ENCODE results near the gene ADAMTS1.

The ADAMTS1 gene

DNA sequence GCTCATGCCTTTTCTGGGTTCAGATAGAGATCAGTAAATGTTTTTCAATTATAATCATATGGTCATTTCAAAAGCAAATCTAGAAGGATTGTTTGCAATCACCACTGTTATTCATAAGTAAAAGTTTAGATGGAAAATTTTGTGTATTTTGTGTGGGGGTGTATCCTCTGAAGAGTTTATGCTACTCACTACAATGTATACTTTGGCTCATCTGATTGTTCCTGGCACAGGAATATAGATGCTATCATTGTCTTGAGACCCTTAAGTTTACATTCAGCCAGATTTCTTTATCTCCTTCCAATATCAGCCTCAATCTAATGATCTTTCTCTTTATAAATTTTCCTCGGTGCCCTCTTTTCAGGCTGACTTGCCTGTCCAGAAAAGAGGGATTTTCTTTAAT, 33.0 kb downstream of the ADAMTS1 start:
- Histone ChIP-seq H3K4me1 (ENCODE audit: control insufficient read depth, insufficient read depth, low read length) (no peaks in the 10 kb centered on the region), H3K4me3 (ENCODE audit: low read depth, low read length) (no peak overlapping the region), H3K27ac (ENCODE audit: low read depth, low read length) (no peak overlapping the region), H3K27me3 (ENCODE audit: control insufficient read depth, insufficient read depth, low read length) (no peaks in the 10 kb centered on the region), H3K9ac (ENCODE audit: low read depth, low read length) (no peak overlapping the region), H3K9me3 (ENCODE audit: control insufficient read depth, insufficient read depth, low read length) (no peaks in the 10 kb centered on the region), H3K36me3 (ENCODE audit: control insufficient read depth, insufficient read depth, low read length) (no peaks in the 10 kb centered on the region)

DNA sequence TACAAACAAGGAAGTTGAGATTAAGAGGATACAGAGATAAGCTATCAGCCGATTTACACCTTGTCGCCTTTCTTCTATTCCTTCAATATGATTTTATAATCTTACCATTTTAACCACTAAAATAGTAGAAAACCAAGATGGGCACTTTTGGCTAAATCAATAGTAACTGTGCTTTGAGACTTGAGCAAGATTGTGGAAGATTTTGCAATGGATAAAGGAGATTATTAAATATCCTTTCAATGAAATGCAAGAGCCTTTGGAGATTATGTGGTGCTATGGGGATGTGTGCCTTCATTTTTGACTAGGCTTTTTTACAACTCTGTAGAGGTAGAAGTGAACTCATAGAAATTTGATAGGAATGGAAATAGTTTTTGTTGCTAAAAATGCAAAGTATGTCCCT, 33.7 kb downstream of the ADAMTS1 start:
- Histone ChIP-seq H3K27ac (ENCODE audit: low read depth, low read length) (no peak overlapping the region), H3K27me3 (ENCODE audit: control insufficient read depth, insufficient read depth, low read length) (no peaks in the 10 kb centered on the region), H3K4me1 (ENCODE audit: control insufficient read depth, insufficient read depth, low read length) (no peaks in the 10 kb centered on the region), H3K36me3 (ENCODE audit: control insufficient read depth, insufficient read depth, low read length) (no peaks in the 10 kb centered on the region), H3K9ac (ENCODE audit: low read depth, low read length) (no peak overlapping the region), H3K9me3 (ENCODE audit: control insufficient read depth, insufficient read depth, low read length) (no peaks in the 10 kb centered on the region), H3K4me3 (ENCODE audit: low read depth, low read length) (no peak overlapping the region)

DNA sequence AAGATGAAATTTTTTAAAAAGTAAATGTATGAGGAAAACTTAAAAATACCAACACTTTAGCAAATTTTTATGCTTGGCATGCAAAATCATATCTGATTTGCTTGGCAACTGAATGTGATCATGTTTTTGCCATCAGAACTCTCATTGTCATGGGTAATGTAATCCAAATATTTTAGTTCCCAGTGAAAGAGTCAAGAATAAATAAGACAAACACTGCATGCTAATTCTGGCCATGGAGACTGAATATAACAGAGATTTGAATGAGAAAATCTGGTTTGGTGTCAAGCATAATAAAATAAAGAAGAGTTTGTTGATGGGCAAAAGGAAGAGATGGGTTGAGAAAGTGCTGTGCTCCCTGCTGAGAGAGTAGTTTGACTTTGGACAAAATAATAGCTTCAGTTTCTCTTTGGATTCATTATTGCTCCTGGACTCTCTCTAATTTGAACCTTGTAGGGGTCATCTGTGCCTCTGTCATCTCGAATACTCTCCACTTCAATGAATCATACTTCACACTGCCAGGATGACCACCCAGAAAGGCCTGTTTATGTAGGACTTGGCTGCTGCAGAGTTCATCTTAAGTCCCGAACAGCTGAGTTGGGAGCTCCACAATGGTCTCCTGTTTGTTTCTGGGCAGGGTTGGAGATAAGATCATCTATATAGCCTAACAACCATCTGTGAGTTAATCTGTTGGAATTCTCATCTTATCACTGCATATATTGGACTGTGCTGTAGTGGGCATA, 34.4 kb downstream of the ADAMTS1 start:
- H3K27ac ChIP-seq (ENCODE audit: low read depth, low read length): no peak overlapping the region
- H3K36me3 ChIP-seq (ENCODE audit: control insufficient read depth, insufficient read depth, low read length): no peaks in the 10 kb centered on the region
- H3K9ac ChIP-seq (ENCODE audit: low read depth, low read length): no peak overlapping the region
- H3K9me3 ChIP-seq (ENCODE audit: control insufficient read depth, insufficient read depth, low read length): no peaks in the 10 kb centered on the region
- no peaks in the 10 kb centered on the region for H3K27me3 ChIP-seq (ENCODE audit: control insufficient read depth, insufficient read depth, low read length)
- H3K4me3 ChIP-seq (ENCODE audit: low read depth, low read length): no peak overlapping the region
- no peaks in the 10 kb centered on the region for H3K4me1 ChIP-seq (ENCODE audit: control insufficient read depth, insufficient read depth, low read length)

- H3K4me1 ChIP-seq (ENCODE audit: control insufficient read depth, insufficient read depth, low read length): no peaks in the 10 kb centered on the region
- no peak overlapping the region for H3K9ac ChIP-seq (ENCODE audit: low read depth, low read length)
- H3K36me3 ChIP-seq (ENCODE audit: control insufficient read depth, insufficient read depth, low read length): no peaks in the 10 kb centered on the region
- H3K27me3 ChIP-seq (ENCODE audit: control insufficient read depth, insufficient read depth, low read length): no peaks in the 10 kb centered on the region
- no peak overlapping the region for H3K27ac ChIP-seq (ENCODE audit: low read depth, low read length)
- no peaks in the 10 kb centered on the region for H3K9me3 ChIP-seq (ENCODE audit: control insufficient read depth, insufficient read depth, low read length)
- H3K4me3 ChIP-seq (ENCODE audit: low read depth, low read length): no peak overlapping the region
These were observed 34.9 kb downstream of the ADAMTS1 start for GRCh38 chr21:26810266-26810665.

DNA sequence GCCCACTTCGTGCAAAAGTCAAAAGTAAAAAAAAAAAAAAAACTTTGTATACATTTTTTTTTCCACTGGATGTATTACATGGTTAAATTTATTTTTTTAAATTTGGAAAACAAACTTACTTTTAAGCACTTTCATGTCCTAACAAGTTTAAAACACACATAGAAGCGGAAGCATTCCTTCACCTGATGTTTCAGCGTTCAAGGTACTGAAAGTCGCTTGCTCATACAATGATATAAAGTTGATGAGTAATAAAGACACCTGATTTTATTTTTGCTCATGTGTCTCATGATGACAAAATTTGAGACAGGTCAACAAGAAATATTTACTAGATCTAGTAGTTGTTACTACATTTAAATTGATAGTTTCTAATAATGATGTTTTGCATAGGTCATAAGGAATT, 35.5 kb downstream of the ADAMTS1 start:
- Histone ChIP-seq H3K36me3 (ENCODE audit: control insufficient read depth, insufficient read depth, low read length) (no peaks in the 10 kb centered on the region), H3K4me1 (ENCODE audit: control insufficient read depth, insufficient read depth, low read length) (no peaks in the 10 kb centered on the region), H3K27ac (ENCODE audit: low read depth, low read length) (no peak overlapping the region), H3K9ac (ENCODE audit: low read depth, low read length) (no peak overlapping the region), H3K27me3 (ENCODE audit: control insufficient read depth, insufficient read depth, low read length) (no peaks in the 10 kb centered on the region), H3K4me3 (ENCODE audit: low read depth, low read length) (no peak overlapping the region), H3K9me3 (ENCODE audit: control insufficient read depth, insufficient read depth, low read length) (no peaks in the 10 kb centered on the region)

GRCh38 chr21:26806801-26807295, 38.4 kb downstream of the ADAMTS1 start:
- no peak overlapping the region for H3K9ac ChIP-seq (ENCODE audit: low read depth, low read length)
- no peaks in the 10 kb centered on the region for H3K9me3 ChIP-seq (ENCODE audit: control insufficient read depth, insufficient read depth, low read length)
- no peak overlapping the region for H3K4me3 ChIP-seq (ENCODE audit: low read depth, low read length)
- no peak overlapping the region for H3K27ac ChIP-seq (ENCODE audit: low read depth, low read length)
- H3K36me3 ChIP-seq (ENCODE audit: control insufficient read depth, insufficient read depth, low read length): no peaks in the 10 kb centered on the region
- peaks cover 2% of the 10 kb centered on the region; the same call in 1 of the 2 replicates for H3K4me1 ChIP-seq (ENCODE audit: control insufficient read depth, insufficient read depth, low read length)
- H3K27me3 ChIP-seq (ENCODE audit: control insufficient read depth, insufficient read depth, low read length): no peaks in the 10 kb centered on the region

DNA sequence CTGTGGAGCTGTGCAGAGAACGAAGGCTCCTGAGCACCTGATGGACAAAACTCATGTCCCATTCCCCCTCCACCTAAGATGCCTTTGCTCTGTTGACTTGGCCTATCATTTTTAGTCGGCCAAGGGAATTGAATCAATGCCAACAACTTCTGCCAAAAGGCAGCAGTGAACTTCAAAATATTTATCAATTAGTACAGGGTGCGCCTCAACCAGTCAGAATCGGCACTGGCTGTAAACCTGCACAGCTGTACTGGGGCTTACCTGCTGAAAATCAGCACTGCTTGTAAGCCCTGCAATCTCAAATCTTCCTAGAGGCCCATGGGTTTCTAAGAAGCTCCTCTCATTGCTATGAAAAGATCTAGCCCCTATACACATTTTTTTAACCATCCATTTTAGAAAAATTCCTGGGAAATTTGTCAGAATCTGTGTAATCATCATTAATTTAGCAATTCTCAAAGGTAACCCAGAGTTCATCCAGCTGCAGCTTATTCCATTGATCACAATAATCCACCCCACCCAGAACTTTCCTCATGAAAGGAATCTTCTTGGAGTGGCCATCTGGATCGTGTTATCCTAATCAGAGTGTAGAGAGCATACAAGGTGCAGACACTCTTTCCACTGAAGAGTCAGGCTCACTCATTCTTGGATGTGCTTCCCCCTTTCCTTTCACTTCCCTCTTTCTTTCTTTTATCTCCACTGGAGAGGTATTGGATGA, 40.2 kb downstream of the ADAMTS1 start:
- no peak overlapping the region for H3K4me3 ChIP-seq (ENCODE audit: low read depth, low read length)

GRCh38 chr21:26801498-26801897, 43.7 kb downstream of the ADAMTS1 start:
- Histone ChIP-seq H3K9me3 (ENCODE audit: control insufficient read depth, insufficient read depth, low read length) (no peaks in the 10 kb centered on the region), H3K9ac (ENCODE audit: low read depth, low read length) (no peak overlapping the region), H3K4me3 (ENCODE audit: low read depth, low read length) (no peak overlapping the region), H3K36me3 (ENCODE audit: control insufficient read depth, insufficient read depth, low read length) (no peaks in the 10 kb centered on the region), H3K27me3 (ENCODE audit: control insufficient read depth, insufficient read depth, low read length) (no peaks in the 10 kb centered on the region), H3K27ac (ENCODE audit: low read depth, low read length) (no peak overlapping the region), H3K4me1 (ENCODE audit: control insufficient read depth, insufficient read depth, low read length) (peaks cover 12% of the 10 kb centered on the region; the same call in 1 of the 2 replicates)

More for the DNA sequence above, 40.2 kb downstream of the ADAMTS1 start:
- Histone ChIP-seq H3K9ac (ENCODE audit: low read depth, low read length) (no peak overlapping the region), H3K9me3 (ENCODE audit: control insufficient read depth, insufficient read depth, low read length) (no peaks in the 10 kb centered on the region), H3K4me1 (ENCODE audit: control insufficient read depth, insufficient read depth, low read length) (peaks cover 12% of the 10 kb centered on the region; the same call in 1 of the 2 replicates), H3K27ac (ENCODE audit: low read depth, low read length) (no peak overlapping the region), H3K27me3 (ENCODE audit: control insufficient read depth, insufficient read depth, low read length) (no peaks in the 10 kb centered on the region), H3K36me3 (ENCODE audit: control insufficient read depth, insufficient read depth, low read length) (no peaks in the 10 kb centered on the region)

GRCh38 chr21:26800970-26801431, 44.2 kb downstream of the ADAMTS1 start:
- Histone ChIP-seq H3K4me3 (ENCODE audit: low read depth, low read length) (no peak overlapping the region), H3K36me3 (ENCODE audit: control insufficient read depth, insufficient read depth, low read length) (no peaks in the 10 kb centered on the region), H3K9ac (ENCODE audit: low read depth, low read length) (no peak overlapping the region), H3K27me3 (ENCODE audit: control insufficient read depth, insufficient read depth, low read length) (no peaks in the 10 kb centered on the region), H3K27ac (ENCODE audit: low read depth, low read length) (no peak overlapping the region), H3K4me1 (ENCODE audit: control insufficient read depth, insufficient read depth, low read length) (peaks cover 12% of the 10 kb centered on the region; the same call in 1 of the 2 replicates), H3K9me3 (ENCODE audit: control insufficient read depth, insufficient read depth, low read length) (no peaks in the 10 kb centered on the region)

DNA sequence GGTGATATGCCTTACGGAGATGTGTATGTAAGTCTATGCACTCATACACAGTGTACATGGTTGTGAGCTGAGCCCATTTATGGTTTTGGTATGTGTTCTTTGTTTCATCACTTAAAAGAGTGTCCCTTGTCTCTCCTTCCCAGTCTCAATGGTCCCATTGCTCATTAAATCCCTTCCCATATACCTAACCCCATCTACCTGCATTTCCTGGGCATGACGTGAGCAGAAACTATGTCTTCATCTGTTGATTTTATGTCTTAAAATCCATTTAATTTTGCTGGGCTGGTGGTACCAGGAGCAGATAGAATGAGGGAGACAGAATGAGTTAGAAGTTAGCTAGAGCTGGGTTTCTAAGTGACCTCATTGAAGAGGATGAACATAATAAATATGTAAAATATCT, 44.8 kb downstream of the ADAMTS1 start:
- Histone ChIP-seq H3K4me1 (ENCODE audit: control insufficient read depth, insufficient read depth, low read length) (peaks cover 12% of the 10 kb centered on the region; the same call in 1 of the 2 replicates), H3K9me3 (ENCODE audit: control insufficient read depth, insufficient read depth, low read length) (no peaks in the 10 kb centered on the region), H3K27ac (ENCODE audit: low read depth, low read length) (no peak overlapping the region), H3K27me3 (ENCODE audit: control insufficient read depth, insufficient read depth, low read length) (no peaks in the 10 kb centered on the region), H3K9ac (ENCODE audit: low read depth, low read length) (no peak overlapping the region), H3K4me3 (ENCODE audit: low read depth, low read length) (no peak overlapping the region), H3K36me3 (ENCODE audit: control insufficient read depth, insufficient read depth, low read length) (no peaks in the 10 kb centered on the region)

DNA sequence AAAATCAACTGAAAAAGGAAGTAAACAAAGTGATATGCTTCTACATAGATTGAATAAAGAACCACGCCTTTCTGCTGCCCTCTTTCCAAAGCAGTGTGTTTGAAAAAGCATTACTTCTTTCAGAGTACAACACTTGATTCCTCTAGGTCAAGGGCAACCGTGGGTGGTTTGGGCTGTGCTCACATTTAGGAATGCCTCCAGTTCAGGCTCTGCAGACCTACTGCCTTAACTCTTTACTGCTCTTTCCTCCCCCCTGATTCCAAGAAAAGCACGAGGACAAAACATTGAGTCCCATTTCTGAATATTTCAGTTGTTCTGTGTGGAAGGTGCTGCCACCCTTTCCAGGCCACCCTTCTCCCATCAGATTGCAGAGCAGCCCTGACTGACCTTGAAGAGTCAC, 45.2 kb downstream of the ADAMTS1 start:
- no peaks in the 10 kb centered on the region for H3K36me3 ChIP-seq (ENCODE audit: control insufficient read depth, insufficient read depth, low read length)
- H3K4me1 ChIP-seq (ENCODE audit: control insufficient read depth, insufficient read depth, low read length): peaks cover 12% of the 10 kb centered on the region; the same call in 1 of the 2 replicates
- H3K27me3 ChIP-seq (ENCODE audit: control insufficient read depth, insufficient read depth, low read length): no peaks in the 10 kb centered on the region
- H3K4me3 ChIP-seq (ENCODE audit: low read depth, low read length): no peak overlapping the region
- H3K27ac ChIP-seq (ENCODE audit: low read depth, low read length): no peak overlapping the region
- H3K9me3 ChIP-seq (ENCODE audit: control insufficient read depth, insufficient read depth, low read length): no peaks in the 10 kb centered on the region
- H3K9ac ChIP-seq (ENCODE audit: low read depth, low read length): no peak overlapping the region

Measured in HUES48 (cell line).